22Rv1 (cell line): ENCODE measurements around the gene CFTR.
A peak's percentile ranks its signal among the peaks of the same experiment; 100 is the strongest.

Source experiments
- H3K27ac ChIP-seq: fragments of 450-650 bp; 2 replicates; pipeline ENCODE4 v1.5.1; 2017
- ZFX ChIP-seq: fragments of 450-650 bp; IDR thresholded peaks from 2 replicates; pipeline ENCODE4 v1.6.1; 2017; ENCODE audit warnings: antibody characterized with exemption, borderline replicate concordance
- TF ChIP-seq, protein P1 (sequence below): fragments of 450-650 bp; IDR thresholded peaks from 2 replicates; pipeline ENCODE4 v1.5.1; 2017; ENCODE audit warnings: mild to moderate bottlenecking

Gene CFTR

GRCh38 chr7:117587931-117588330 is 108.1 kb downstream of the CFTR start:
- peak overlapping the region; percentile 70 for H3K27ac ChIP-seq
- TF ChIP-seq, protein P1, sequence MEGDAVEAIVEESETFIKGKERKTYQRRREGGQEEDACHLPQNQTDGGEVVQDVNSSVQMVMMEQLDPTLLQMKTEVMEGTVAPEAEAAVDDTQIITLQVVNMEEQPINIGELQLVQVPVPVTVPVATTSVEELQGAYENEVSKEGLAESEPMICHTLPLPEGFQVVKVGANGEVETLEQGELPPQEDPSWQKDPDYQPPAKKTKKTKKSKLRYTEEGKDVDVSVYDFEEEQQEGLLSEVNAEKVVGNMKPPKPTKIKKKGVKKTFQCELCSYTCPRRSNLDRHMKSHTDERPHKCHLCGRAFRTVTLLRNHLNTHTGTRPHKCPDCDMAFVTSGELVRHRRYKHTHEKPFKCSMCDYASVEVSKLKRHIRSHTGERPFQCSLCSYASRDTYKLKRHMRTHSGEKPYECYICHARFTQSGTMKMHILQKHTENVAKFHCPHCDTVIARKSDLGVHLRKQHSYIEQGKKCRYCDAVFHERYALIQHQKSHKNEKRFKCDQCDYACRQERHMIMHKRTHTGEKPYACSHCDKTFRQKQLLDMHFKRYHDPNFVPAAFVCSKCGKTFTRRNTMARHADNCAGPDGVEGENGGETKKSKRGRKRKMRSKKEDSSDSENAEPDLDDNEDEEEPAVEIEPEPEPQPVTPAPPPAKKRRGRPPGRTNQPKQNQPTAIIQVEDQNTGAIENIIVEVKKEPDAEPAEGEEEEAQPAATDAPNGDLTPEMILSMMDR: no peak
- TF ChIP-seq ZFX: no peak

GRCh38 chr7:117588352-117588794 is 108.5 kb downstream of the CFTR start:
- H3K27ac ChIP-seq: peak overlapping the region; percentile 70
- no peak for TF ChIP-seq ZFX
- TF ChIP-seq, protein P1: no peak

- H3K27ac ChIP-seq: no peak overlapping the region; the same call in 1 of the 2 replicates
- TF ChIP-seq ZFX: no peak
- TF ChIP-seq, protein P1: no peak
These were observed 110.4 kb downstream of the CFTR start for GRCh38 chr7:117590191-117590590.

DNA sequence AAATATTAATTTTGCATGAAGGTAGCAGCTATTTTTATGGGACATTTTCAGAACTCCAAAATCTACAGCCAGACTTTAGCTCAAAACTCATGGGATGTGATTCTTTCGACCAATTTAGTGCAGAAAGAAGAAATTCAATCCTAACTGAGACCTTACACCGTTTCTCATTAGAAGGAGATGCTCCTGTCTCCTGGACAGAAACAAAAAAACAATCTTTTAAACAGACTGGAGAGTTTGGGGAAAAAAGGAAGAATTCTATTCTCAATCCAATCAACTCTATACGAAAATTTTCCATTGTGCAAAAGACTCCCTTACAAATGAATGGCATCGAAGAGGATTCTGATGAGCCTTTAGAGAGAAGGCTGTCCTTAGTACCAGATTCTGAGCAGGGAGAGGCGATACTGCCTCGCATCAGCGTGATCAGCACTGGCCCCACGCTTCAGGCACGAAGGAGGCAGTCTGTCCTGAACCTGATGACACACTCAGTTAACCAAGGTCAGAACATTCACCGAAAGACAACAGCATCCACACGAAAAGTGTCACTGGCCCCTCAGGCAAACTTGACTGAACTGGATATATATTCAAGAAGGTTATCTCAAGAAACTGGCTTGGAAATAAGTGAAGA is 112.3 kb downstream of the CFTR start:
- no peak overlapping the region for H3K27ac ChIP-seq
- TF ChIP-seq ZFX: no peak

DNA sequence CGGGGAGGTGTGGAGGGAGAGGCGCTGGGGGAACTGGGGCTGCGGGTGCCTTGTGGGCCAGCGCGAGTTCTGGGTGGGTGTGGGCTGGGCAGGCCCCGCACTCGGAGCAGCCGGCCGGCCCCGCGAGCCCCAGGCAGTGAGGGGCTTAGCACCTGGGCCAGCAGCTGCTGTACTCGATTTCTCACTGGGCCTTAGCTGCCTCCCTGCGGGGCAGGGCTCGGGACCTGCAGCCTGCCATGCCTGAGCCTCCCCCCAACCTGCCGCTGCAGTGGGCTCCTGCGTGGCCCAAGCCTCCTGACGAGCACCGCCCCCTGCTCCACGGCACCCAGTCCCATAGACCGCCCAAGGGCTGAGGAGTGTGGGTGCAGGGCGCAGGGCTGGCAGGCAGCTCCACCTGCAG is 116.3 kb downstream of the CFTR start:
- TF ChIP-seq, protein P1: no peak
- no peak for TF ChIP-seq ZFX
- H3K27ac ChIP-seq: no peak overlapping the region

GRCh38 chr7:117597755-117598154 is 117.9 kb downstream of the CFTR start:
- TF ChIP-seq, protein P1: no peak
- no peak for TF ChIP-seq ZFX
- no peak overlapping the region for H3K27ac ChIP-seq

DNA sequence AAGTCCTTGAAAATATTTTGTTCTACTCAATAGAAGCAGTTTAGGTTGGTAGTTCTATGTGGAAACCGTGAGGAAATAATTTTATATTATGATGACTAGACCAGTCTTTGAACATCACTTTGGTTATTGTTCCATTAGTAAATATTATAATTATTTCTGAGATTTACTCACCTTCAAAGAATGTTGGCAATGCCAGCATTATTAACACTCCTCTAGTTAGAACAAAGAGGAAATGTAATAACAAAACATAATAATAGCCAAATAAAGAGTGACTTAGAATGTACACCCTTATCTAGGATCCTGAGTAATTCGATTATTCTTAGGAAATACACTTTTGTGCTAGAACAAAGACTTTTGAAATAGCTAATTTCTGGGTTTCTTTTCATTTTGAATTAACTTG is 121.1 kb downstream of the CFTR start:
- no peak overlapping the region for H3K27ac ChIP-seq
- TF ChIP-seq, protein P1: no peak
- no peak for TF ChIP-seq ZFX

DNA sequence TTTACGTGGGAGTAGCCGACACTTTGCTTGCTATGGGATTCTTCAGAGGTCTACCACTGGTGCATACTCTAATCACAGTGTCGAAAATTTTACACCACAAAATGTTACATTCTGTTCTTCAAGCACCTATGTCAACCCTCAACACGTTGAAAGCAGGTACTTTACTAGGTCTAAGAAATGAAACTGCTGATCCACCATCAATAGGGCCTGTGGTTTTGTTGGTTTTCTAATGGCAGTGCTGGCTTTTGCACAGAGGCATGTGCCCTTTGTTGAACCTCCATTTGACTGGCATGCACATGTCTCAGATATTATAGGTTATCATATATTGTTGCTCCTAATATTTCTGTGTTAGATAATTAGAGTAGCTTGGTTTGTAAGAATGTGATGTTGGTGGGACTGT is 123.8 kb downstream of the CFTR start:
- H3K27ac ChIP-seq: no peak overlapping the region
- TF ChIP-seq ZFX: no peak
- TF ChIP-seq, protein P1: no peak
